OCI-LY7 (cell line): ENCODE measurements around the gene CAPRIN2. TPM values are rescaled to one million over a fixed set of nuclear protein-coding genes. Genes with fewer than 3 reads are reported as not detected.

Experiments
- BruUV-seq: library from RNA; stranded (reverse); fragments of 400-500 nt; replicated peaks from 2 replicates; lab custom pipeline; 2021; lab: Mats Ljungman, UMichigan
- CTCF ChIA-PET: fragments of 300-600 bp; sonication (Branson Sonifier 250); formaldehyde crosslinking; loops from one replicate; lab custom pipeline; 2022; ENCODE audit warnings: antibody characterized with exemption; ENCODE audit not compliant: unreplicated experiment; lab: Charles Lee
- POLR2A ChIA-PET: fragments of 300-600 bp; sonication (Branson Sonifier 250); formaldehyde crosslinking; loops from one replicate; lab custom pipeline; 2022; ENCODE audit warnings: antibody characterized with exemption; lab: Charles Lee
- DNase-seq: peaks from one replicate; pipeline ENCODE4 v3.0.0-alpha.2; 2015; ENCODE audit warnings: low spot score
- H2AFZ ChIP-seq: fragments of 200-600 bp; sonication (generic), shearing (Covaris generic); 2 replicates; pipeline ENCODE4 v1.6.1; 2014; ENCODE audit warnings: mild to moderate bottlenecking, antibody characterized with exemption, low read length, moderate library complexity
- H3K27ac ChIP-seq: fragments of 200-600 bp; sonication (generic); 2 replicates; pipeline ENCODE4 v1.5.1; 2014; ENCODE audit warnings: mixed run types, low read depth, mild to moderate bottlenecking, moderate library complexity, low read length, inconsistent platforms; ENCODE audit not compliant: poor library complexity, severe bottlenecking
- H3K36me3 ChIP-seq: fragments of 200-600 bp; sonication (generic); 2 replicates; pipeline ENCODE4 v1.6.1; 2014; ENCODE audit warnings: mild to moderate bottlenecking, antibody characterized with exemption, low read length, moderate library complexity, mixed read lengths; ENCODE audit not compliant: insufficient read depth
- H3K4me1 ChIP-seq: fragments of 200-600 bp; sonication (generic); 2 replicates; pipeline ENCODE4 v1.5.1; 2014; ENCODE audit warnings: mild to moderate bottlenecking, low read length; ENCODE audit not compliant: insufficient read depth, poor library complexity, severe bottlenecking
- H3K4me2 ChIP-seq: fragments of 200-600 bp; sonication (generic); 2 replicates; pipeline ENCODE4 v1.6.1; 2014; ENCODE audit warnings: mild to moderate bottlenecking, low read length
- H3K4me3 ChIP-seq: fragments of 200-600 bp; sonication (generic); 2 replicates; pipeline ENCODE4 v1.5.1; 2014; ENCODE audit warnings: mild to moderate bottlenecking, low read depth, low read length; ENCODE audit not compliant: poor library complexity, severe bottlenecking
- H3K79me2 ChIP-seq: fragments of 200-600 bp; sonication (generic); 2 replicates; pipeline ENCODE4 v1.6.1; 2016; ENCODE audit warnings: low read depth, mild to moderate bottlenecking, low read length, moderate library complexity, mixed read lengths; ENCODE audit not compliant: insufficient read depth
- H3K9me2 ChIP-seq: fragments of 200-600 bp; sonication (generic); 2 replicates; pipeline ENCODE4 v1.6.1; 2016; ENCODE audit warnings: mild to moderate bottlenecking, low read length, mixed read lengths; ENCODE audit not compliant: insufficient read depth
- H3K9me3 ChIP-seq: fragments of 200-600 bp; sonication (generic); 2 replicates; pipeline ENCODE4 v1.6.1; 2014; ENCODE audit warnings: mild to moderate bottlenecking, mixed run types, low read length, mixed read lengths
- H4K20me1 ChIP-seq: fragments of 200-600 bp; sonication (generic); 2 replicates; pipeline ENCODE4 v1.6.1; 2014; ENCODE audit warnings: mild to moderate bottlenecking, antibody characterized with exemption, low read length, moderate library complexity, mixed read lengths; ENCODE audit not compliant: insufficient read depth
- EZH2phosphoT487 ChIP-seq: fragments of 200-600 bp; sonication (generic); IDR thresholded peaks from 2 replicates; pipeline ENCODE4 v1.6.1; 2018; ENCODE audit warnings: low read depth, borderline replicate concordance, mild to moderate bottlenecking, mixed run types, antibody characterized with exemption, low read length, moderate library complexity, mixed read lengths
- intact Hi-C: fragments of 100-400 bp; cut with micrococcal nuclease; formaldehyde crosslinking; loops from one replicate; pipeline ENCODE4 v1.10.0; 2022; ENCODE audit not compliant: unreplicated experiment
- total RNA-seq, 2 experiments: library from RNA; depleted of rRNA in 1 of 2; stranded (reverse); fragments of >200 nt in 1 of 2; shearing (Covaris generic) in 1 of 2; gene quantifications; 2 replicates each; pipeline ENCODE4 v1.2.3, GENCODE V29; 2014 to 2022
- TF ChIP-seq, protein P1 (sequence below): fragments of 200-600 bp; sonication (generic); conservative IDR thresholded peaks from 2 replicates; pipeline ENCODE4 v1.5.1; 2014; ENCODE audit warnings: mild to moderate bottlenecking, antibody characterized with exemption, low read length, moderate library complexity, mixed read lengths

CAPRIN2 gene
- total RNA-seq, 2 experiments from 2014 or later: 21.7 to 23.7 TPM

DNA sequence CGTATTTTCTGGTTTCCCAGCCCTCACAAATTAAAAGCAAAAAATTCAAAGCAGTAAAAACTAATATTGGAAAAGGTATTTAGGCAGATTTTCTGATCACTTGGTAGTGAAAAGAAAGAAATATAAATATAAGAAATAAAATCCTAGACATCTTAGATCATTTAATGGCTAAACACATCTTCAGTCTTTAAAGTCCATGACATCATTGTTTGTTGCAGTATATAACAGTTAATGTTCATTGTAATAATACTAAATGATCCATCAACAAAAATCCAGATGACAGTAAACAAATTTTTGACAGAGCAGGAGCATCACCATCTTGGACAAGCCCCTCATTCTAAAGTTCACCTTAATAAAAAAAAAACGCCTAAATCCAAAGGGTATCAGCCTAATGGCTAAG, 29.2 kb upstream of the CAPRIN2 start:
- H3K79me2 ChIP-seq: no peaks in the 10 kb centered on the region
- H3K4me2 ChIP-seq: no peak overlapping the region
- no peak overlapping the region for H2AFZ ChIP-seq
- no peaks in the 10 kb centered on the region for H3K9me2 ChIP-seq
- CTCF ChIA-PET: no interaction called here
- no TSS peak for BruUV-seq
- no peak for TF ChIP-seq EZH2phosphoT487
- TF ChIP-seq, protein P1, sequence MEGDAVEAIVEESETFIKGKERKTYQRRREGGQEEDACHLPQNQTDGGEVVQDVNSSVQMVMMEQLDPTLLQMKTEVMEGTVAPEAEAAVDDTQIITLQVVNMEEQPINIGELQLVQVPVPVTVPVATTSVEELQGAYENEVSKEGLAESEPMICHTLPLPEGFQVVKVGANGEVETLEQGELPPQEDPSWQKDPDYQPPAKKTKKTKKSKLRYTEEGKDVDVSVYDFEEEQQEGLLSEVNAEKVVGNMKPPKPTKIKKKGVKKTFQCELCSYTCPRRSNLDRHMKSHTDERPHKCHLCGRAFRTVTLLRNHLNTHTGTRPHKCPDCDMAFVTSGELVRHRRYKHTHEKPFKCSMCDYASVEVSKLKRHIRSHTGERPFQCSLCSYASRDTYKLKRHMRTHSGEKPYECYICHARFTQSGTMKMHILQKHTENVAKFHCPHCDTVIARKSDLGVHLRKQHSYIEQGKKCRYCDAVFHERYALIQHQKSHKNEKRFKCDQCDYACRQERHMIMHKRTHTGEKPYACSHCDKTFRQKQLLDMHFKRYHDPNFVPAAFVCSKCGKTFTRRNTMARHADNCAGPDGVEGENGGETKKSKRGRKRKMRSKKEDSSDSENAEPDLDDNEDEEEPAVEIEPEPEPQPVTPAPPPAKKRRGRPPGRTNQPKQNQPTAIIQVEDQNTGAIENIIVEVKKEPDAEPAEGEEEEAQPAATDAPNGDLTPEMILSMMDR: no peak
- 0 out of 2 replicates have a peak, but pooled peaks cover 5% of the 10 kb centered on the region for H3K9me3 ChIP-seq
- H3K4me3 ChIP-seq: no peak overlapping the region
- H3K36me3 ChIP-seq: no peaks in the 10 kb centered on the region
- no peak for DNase-seq
- no peaks in the 10 kb centered on the region for H4K20me1 ChIP-seq
- intact Hi-C loops: no loop called here
- no peak overlapping the region for H3K27ac ChIP-seq
- POLR2A ChIA-PET: no interaction called here
- no peaks in the 10 kb centered on the region for H3K4me1 ChIP-seq

- no peak for DNase-seq
- Histone ChIP-seq H3K9me3 (0 out of 2 replicates have a peak, but pooled peaks cover 5% of the 10 kb centered on the region), H3K36me3 (no peaks in the 10 kb centered on the region), H3K4me3 (no peak overlapping the region), H4K20me1 (no peaks in the 10 kb centered on the region), H2AFZ (no peak overlapping the region), H3K9me2 (no peaks in the 10 kb centered on the region), H3K27ac (no peak overlapping the region), H3K79me2 (no peaks in the 10 kb centered on the region), H3K4me1 (no peaks in the 10 kb centered on the region), H3K4me2 (no peak overlapping the region)
- TF ChIP-seq, protein P1: no peak
- no peak for TF ChIP-seq EZH2phosphoT487
- BruUV-seq: no TSS peak
- intact Hi-C loops: no loop called here
- POLR2A ChIA-PET: interaction anchor here (0.6 kb wide), 1 partner anchor 645 kb away, joined by 4 read pairs; no protein-coding TSS in a partner anchor
- CTCF ChIA-PET: no interaction called here
Observed at GRCh38 chr12:30782316-30783173, 27.8 kb upstream of the CAPRIN2 start.

- no peaks in the 10 kb centered on the region for H3K9me2 ChIP-seq
- H3K9me3 ChIP-seq: peaks cover 10% of the 10 kb centered on the region
- no peak for TF ChIP-seq EZH2phosphoT487
- TF ChIP-seq, protein P1: no peak
- H3K4me1 ChIP-seq: no peaks in the 10 kb centered on the region
- intact Hi-C loops: no loop called here
- no peaks in the 10 kb centered on the region for H3K36me3 ChIP-seq
- no peak overlapping the region for H2AFZ ChIP-seq
- H3K79me2 ChIP-seq: no peaks in the 10 kb centered on the region
- H4K20me1 ChIP-seq: no peaks in the 10 kb centered on the region
- no TSS peak for BruUV-seq
- POLR2A ChIA-PET: no interaction called here
- CTCF ChIA-PET: no interaction called here
- H3K27ac ChIP-seq: no peak overlapping the region
- DNase-seq: no peak
- no peak overlapping the region for H3K4me3 ChIP-seq
- no peak overlapping the region for H3K4me2 ChIP-seq
Observed at GRCh38 chr12:30779578-30779977, 24.8 kb upstream of the CAPRIN2 start.
